Left lung (tissue), 14 donors: ENCODE data around the gene ERBB4. TPM values are rescaled to one million over a fixed set of nuclear protein-coding genes. Genes with fewer than 3 reads are reported as not detected.
A peak's percentile ranks its signal among the peaks of the same experiment; 100 is the strongest.

Experiments
- ATAC-seq: fragments of 200-7000 bp; cut with Tn5 transposase; one replicate; pipeline ENCODE4 v1.9.1; 2020; ENCODE audit warnings: moderate library complexity
- DNase-seq, 4 donors: peaks; one replicate each; pipeline ENCODE4 v3.0.0-alpha.2; 2013 to 2020
- H3K27ac ChIP-seq, 2 donors: fragments of 200-600 bp; sonication (generic) in 1 of 2; one replicate each; pipeline versions ENCODE4 v1.5.0 to v1.8.0; 2020 to 2021
- H3K27me3 ChIP-seq, 2 donors: fragments of 200-600 bp; sonication (generic) in 1 of 2; one replicate each; pipeline versions ENCODE4 v1.5.0 to v1.8.0; 2020 to 2021
- H3K36me3 ChIP-seq, 2 donors: fragments of 200-600 bp; sonication (generic) in 1 of 2; one replicate each; pipeline versions ENCODE4 v1.5.0 to v1.8.0; 2020 to 2021
- H3K4me1 ChIP-seq, 2 donors: fragments of 200-600 bp; one replicate each; pipeline ENCODE4 v1.8.0; 2021
- H3K4me3 ChIP-seq, 2 donors: fragments of 200-600 bp; sonication (generic) in 1 of 2; one replicate each; pipeline versions ENCODE4 v1.5.0 to v1.8.0; 2020 to 2021; ENCODE audit warnings: mild to moderate bottlenecking in 1 of 2
- H3K9me3 ChIP-seq, 2 donors: fragments of 200-600 bp; sonication (generic) in 1 of 2; one replicate each; pipeline versions ENCODE4 v1.5.0 to v1.8.0; 2020 to 2021
- intact Hi-C, 2 donors: fragments of 100-400 bp; cut with DNase I; formaldehyde crosslinking; loops; one replicate each; pipeline versions ENCODE4 v1.11.2 to v1.14.2; 2022
- long read RNA-seq, 12 donors: library from polyadenylated mRNA in 2 of 12; unstranded in 2 of 12; transcript quantifications; one replicate each; pipeline ENCODE4 v2.0.0 and lab custom pipeline, GENCODE V29; 2019 to 2026
- polyA plus RNA-seq, 6 donors: library from polyadenylated mRNA; unstranded; fragments of 120-200 nt; gene quantifications; one replicate each; pipeline ENCODE4 v1.2.1, GENCODE V29; 2013; ENCODE audit not compliant: insufficient read length in 6 of 6
- total RNA-seq, 2 donors: library from RNA; stranded (reverse); fragmentation: NEBNext Ultra II Directional; extraction: Animal tissue kit (Norgen Biotek cat#: 25700); gene quantifications; one replicate each; pipeline ENCODE4 v1.2.1, GENCODE V29; 2021
- TF ChIP-seq, protein P1 (sequence below), 2 donors: fragments of 200-600 bp; sonication (generic) in 1 of 2; IDR thresholded peaks; one replicate each; pipeline versions ENCODE4 v1.5.0 to v1.8.0; 2021; ENCODE audit warnings: antibody characterized with exemption in 2 of 2
- donor health status: DM: no; HTN: yes; CAD: no.
- donor health status: DM: no; HTN: no; CAD: no.

The ERBB4 gene
- 10 to 100 TPM in 1 of 2 donors, 1 to 10 TPM in 1; 6.4 to 16.0 TPM for total RNA-seq
- 1 to 10 TPM in 5 of 6 donors, under 1 TPM in 1; 0.89 to 1.8 (median 1.4) TPM for polyA plus RNA-seq
- long read RNA-seq, donor 1, result 0 reads
- long read RNA-seq, donor 2, result 0 reads
- long read RNA-seq, donor 3, result 0 reads
- long read RNA-seq, donor 4, result 0 reads
- long read RNA-seq, donor 5, result 0 reads
- long read RNA-seq, donor 6, full-length matches to known transcripts, result 1 of 1 reads
- long read RNA-seq, donor 6, partial matches to known transcripts, result 0 of 1 reads
- long read RNA-seq, donor 6, other reads (novel, unspliced or antisense), result 0 of 1 reads
- long read RNA-seq, donor 7, result 0 reads
- long read RNA-seq, donor 8, result 0 reads
- long read RNA-seq, donor 9, result 0 reads
- long read RNA-seq, donor 10, partial matches to known transcripts, result 0 of 1 reads
- long read RNA-seq, donor 10, other reads (novel, unspliced or antisense), result 1 of 1 reads
- long read RNA-seq, donor 11, result 0 reads
- long read RNA-seq, donor 12, result 0 reads

DNA sequence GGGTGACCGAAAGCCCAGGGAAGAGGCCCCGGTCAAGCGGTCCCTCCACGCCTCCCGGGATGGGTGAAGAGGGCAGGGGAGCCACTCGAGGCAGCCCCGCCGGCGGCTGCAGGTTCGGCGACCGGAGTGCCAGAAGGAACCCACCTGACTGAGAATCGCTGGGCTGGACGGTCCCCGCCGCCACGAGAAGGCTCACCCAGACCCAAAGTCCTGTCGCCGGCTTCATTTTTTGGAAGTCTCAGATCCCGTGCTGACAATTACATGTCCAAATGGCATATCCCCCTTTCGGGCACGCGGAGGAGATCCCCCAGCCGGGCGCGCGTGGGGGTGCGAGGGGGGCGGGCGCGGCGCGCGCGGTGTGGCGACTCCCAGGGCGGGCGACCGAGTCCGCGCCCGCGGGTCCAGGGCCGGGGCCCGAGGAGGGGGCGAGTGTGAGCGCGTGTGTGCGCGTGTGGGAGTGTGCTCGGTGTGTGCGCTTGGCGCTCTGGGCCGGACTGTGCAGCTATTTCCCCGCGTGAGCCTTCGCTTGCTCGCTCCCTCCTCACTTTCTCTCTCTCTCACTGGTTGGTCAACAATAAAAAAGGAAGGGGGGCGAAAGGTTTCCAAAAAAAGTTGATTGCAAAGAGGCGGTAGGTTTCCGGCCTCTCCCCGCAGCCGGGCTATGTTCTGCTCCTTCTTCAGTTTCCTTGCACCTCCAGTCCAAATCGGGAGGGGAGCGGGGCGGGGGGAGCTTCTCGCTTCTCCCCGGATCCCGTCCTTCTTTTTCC is at the start of gene ERBB4:
ERBB4 (minus strand) TSS at position 498 of the 767 bp plus-strand sequence; CDS start at position 226, 272 bp downstream.
- peaks cover 39 to 73% of the 10 kb centered on the region in 2 donors for H3K27me3 ChIP-seq
- no peaks in the 10 kb centered on the region for H3K36me3 ChIP-seq
- peak within 1 kb of the TSS; percentile 41 to 47 for H3K4me3 ChIP-seq
- peak; percentile 37 for ATAC-seq
- peak within 1 kb of the TSS; percentile 47 to 63 for H3K27ac ChIP-seq
- intact Hi-C loops, result no loop called here
- TF ChIP-seq, protein P1, sequence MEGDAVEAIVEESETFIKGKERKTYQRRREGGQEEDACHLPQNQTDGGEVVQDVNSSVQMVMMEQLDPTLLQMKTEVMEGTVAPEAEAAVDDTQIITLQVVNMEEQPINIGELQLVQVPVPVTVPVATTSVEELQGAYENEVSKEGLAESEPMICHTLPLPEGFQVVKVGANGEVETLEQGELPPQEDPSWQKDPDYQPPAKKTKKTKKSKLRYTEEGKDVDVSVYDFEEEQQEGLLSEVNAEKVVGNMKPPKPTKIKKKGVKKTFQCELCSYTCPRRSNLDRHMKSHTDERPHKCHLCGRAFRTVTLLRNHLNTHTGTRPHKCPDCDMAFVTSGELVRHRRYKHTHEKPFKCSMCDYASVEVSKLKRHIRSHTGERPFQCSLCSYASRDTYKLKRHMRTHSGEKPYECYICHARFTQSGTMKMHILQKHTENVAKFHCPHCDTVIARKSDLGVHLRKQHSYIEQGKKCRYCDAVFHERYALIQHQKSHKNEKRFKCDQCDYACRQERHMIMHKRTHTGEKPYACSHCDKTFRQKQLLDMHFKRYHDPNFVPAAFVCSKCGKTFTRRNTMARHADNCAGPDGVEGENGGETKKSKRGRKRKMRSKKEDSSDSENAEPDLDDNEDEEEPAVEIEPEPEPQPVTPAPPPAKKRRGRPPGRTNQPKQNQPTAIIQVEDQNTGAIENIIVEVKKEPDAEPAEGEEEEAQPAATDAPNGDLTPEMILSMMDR (IDR thresholded peaks at IDR 0.05), result no peak
- no peaks in the 10 kb centered on the region for H3K9me3 ChIP-seq
- H3K4me1 ChIP-seq, result peaks cover 6 to 11% of the 10 kb centered on the region in 2 donors
- peak; percentile 26 to 80 (median 34) for DNase-seq

DNA sequence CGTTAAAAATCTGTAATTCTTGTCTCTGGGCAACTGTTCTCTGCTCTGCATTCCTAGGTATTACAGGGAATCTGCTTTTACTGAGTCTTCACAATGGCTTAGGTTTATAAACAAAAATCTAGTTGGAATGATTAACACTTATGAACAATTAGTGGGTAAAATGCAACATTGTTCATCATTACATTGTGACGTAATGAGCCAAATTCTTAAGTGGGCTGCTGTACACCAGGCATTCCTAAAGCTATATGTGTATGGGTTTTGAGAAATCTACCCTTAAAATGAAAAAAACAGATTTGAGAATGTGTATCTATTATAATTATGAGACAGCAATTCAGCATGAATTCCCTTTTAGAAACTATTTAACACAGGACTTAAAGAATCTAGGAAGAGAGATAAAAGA is 41.5 kb upstream of the ERBB4 start:
- Histone ChIP-seq H3K9me3 (peaks cover 0 to 2% of the 10 kb centered on the region in 2 donors), H3K27me3 (no peaks in the 10 kb centered on the region), H3K36me3 (no peaks in the 10 kb centered on the region), H3K4me1 (no peaks in the 10 kb centered on the region), H3K27ac (no peak overlapping the region), H3K4me3 (no peak overlapping the region)
- intact Hi-C loops, result no loop called here
- TF ChIP-seq, protein P1 (IDR thresholded peaks at IDR 0.05), result no peak
- ATAC-seq (no peak), DNase-seq (no peak)

DNA sequence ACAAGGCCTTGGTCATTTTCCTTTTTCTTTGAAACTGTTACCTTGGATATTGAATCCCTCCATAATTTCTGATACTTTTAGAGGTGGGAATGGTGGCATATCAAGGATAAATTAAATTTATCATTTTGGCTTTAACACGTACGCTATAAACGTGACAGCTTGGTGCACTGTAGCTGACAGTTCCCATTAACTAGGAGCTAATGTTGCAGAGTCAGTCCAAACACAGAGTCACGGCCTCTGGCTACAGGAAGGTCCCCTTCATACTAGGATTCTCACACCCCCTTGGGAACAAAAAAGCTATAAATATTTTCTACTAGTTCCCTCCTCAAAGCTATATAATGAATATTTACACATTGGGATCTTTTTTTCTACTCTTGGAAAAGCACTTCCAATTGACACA is 17.7 kb upstream of the ERBB4 start:
- Histone ChIP-seq H3K27ac (no peak overlapping the region), H3K27me3 (no peaks in the 10 kb centered on the region), H3K36me3 (no peaks in the 10 kb centered on the region), H3K4me1 (no peaks in the 10 kb centered on the region), H3K4me3 (no peak overlapping the region), H3K9me3 (no peaks in the 10 kb centered on the region)
- DNase-seq (no peak), ATAC-seq (no peak)
- intact Hi-C loops, result loop anchor here in 1 of 2 donors (10.0 kb wide), 1 partner anchor 1101 kb away; no protein-coding TSS in a partner anchor
- TF ChIP-seq, protein P1 (IDR thresholded peaks at IDR 0.05), result no peak

DNA sequence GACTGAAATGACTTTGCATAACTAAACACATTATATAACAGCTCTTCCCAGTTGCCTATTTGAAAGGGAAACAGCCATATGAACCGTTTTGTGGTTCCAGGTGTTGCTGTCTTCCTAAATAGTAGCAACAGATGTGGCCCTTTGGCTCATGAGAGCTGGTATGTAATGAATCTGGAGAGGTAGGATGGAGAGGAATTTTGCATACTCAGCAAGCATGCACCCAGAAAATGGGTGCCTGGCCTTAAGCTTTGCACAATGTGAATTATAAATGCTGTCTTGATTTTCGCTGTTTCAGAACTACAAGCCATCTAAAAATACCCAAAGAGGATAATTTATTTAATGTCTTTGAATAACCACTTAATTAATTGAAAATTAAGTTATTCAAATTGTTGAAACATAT is 15.6 kb upstream of the ERBB4 start:
- TF ChIP-seq, protein P1 (IDR thresholded peaks at IDR 0.05), result no peak
- no peak overlapping the region for H3K4me3 ChIP-seq
- no peaks in the 10 kb centered on the region for H3K36me3 ChIP-seq
- ATAC-seq (no peak), DNase-seq (no peak)
- no peaks in the 10 kb centered on the region for H3K4me1 ChIP-seq
- intact Hi-C loops, result loop anchor here in 1 of 2 donors (10.0 kb wide), 1 partner anchor 1099 kb away; no protein-coding TSS in a partner anchor
- H3K9me3 ChIP-seq, result no peaks in the 10 kb centered on the region
- H3K27ac ChIP-seq, result no peak overlapping the region
- no peaks in the 10 kb centered on the region for H3K27me3 ChIP-seq

DNA sequence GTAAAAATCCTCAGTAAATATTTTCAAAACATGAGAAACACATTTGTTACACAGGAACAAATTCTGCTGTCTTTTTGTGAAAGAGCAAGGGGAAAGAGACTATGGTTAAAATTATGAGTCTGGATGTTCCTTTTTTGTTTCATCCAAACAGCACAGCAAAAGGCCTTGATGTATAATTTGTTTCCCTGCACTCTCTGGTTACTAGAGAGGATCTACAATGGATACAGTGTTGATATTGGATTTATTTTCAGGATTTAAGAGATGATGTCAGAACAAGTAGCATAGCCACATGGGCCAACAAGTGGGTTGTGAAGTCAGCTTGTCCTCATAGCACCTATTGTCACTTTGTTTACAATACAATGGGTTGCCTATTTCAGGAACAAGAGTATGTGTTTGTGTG is 11.3 kb upstream of the ERBB4 start:
- ATAC-seq, result no peak
- Histone ChIP-seq H3K27ac (no peak overlapping the region), H3K4me3 (no peak overlapping the region), H3K9me3 (no peaks in the 10 kb centered on the region), H3K36me3 (no peaks in the 10 kb centered on the region), H3K27me3 (no peaks in the 10 kb centered on the region), H3K4me1 (no peaks in the 10 kb centered on the region)
- TF ChIP-seq, protein P1 (IDR thresholded peaks at IDR 0.05), result no peak
- no peak for DNase-seq
- intact Hi-C loops, result loop anchor here in 1 of 2 donors (10.0 kb wide), 1 partner anchor 1095 kb away; no protein-coding TSS in a partner anchor
